K562 (cell line): Measurements from ENCODE around the gene OSBPL3. TPM values are rescaled to one million over a fixed set of nuclear protein-coding genes. Genes with fewer than 3 reads are reported as not detected.
A peak's percentile ranks its signal among the peaks of the same experiment; 100 is the strongest.

Source experiments
- ATF7 ChIP-seq: fragments of 450-650 bp; IDR thresholded peaks from 2 replicates; pipeline ENCODE4 v1.7.1; 2014; ENCODE audit warnings: mild to moderate bottlenecking, moderate library complexity
- CEBPB ChIP-seq: fragments of 450-650 bp; IDR thresholded peaks from 2 replicates; pipeline ENCODE4 v1.6.1; 2016; ENCODE audit warnings: missing genetic modification characterization, missing compliant biosample characterization
- GTF2B ChIP-seq: IDR thresholded peaks from 2 replicates; pipeline ENCODE4 v1.6.1; 2011; ENCODE audit not compliant: insufficient read length; ENCODE audit errors: extremely low read depth
- KLF1 ChIP-seq: fragments of 450-650 bp; IDR thresholded peaks from 2 replicates; pipeline ENCODE4 v1.6.1; 2016; ENCODE audit warnings: missing genetic modification characterization, missing compliant biosample characterization
- NRF1 ChIP-seq, 2 experiments: fragments of 450-650 bp; IDR thresholded peaks in 1 of 2; conservative IDR thresholded peaks in 1 of 2; 2 replicates each; pipeline ENCODE4 v1.6.1; 2014; ENCODE audit warnings: mild to moderate bottlenecking in 2 of 2
- POLR3G ChIP-seq: IDR thresholded peaks from 2 replicates; pipeline ENCODE4 v1.6.1; 2011; ENCODE audit not compliant: insufficient read length, insufficient replicate concordance; ENCODE audit errors: extremely low read depth
- PRDM10 ChIP-seq: fragments of 450-650 bp; IDR thresholded peaks from 2 replicates; pipeline ENCODE4 v1.6.1; 2018; ENCODE audit not compliant: partially characterized antibody
- SP1 ChIP-seq: sonication (generic); formaldehyde crosslinking; IDR thresholded peaks from 2 replicates; pipeline ENCODE4 v1.8.1; 2022; ENCODE audit warnings: mild to moderate bottlenecking, missing genetic modification reagents
- SRSF1 ChIP-seq: fragments of 200-400 bp; formaldehyde crosslinking; IDR thresholded peaks from 2 replicates; pipeline ENCODE4 v1.6.1; 2017; ENCODE audit warnings: mild to moderate bottlenecking, low read depth, low read length, moderate library complexity
- SRSF9 ChIP-seq: fragments of 200-400 bp; formaldehyde crosslinking; IDR thresholded peaks from 2 replicates; pipeline ENCODE4 v1.6.1; 2017; ENCODE audit warnings: low read depth, low read length, borderline replicate concordance
- TAF15 ChIP-seq: fragments of 200-400 bp; formaldehyde crosslinking; IDR thresholded peaks from 2 replicates; pipeline ENCODE4 v1.6.1; 2017; ENCODE audit warnings: mild to moderate bottlenecking, low read depth, low read length, moderate library complexity
- U2AF2 ChIP-seq: fragments of 200-400 bp; formaldehyde crosslinking; optimal IDR thresholded peaks from 2 replicates; pipeline ENCODE3; 2017; ENCODE audit warnings: low read depth, mild to moderate bottlenecking, low read length
- ZBTB17 ChIP-seq: fragments of 450-650 bp; formaldehyde crosslinking; IDR thresholded peaks from 2 replicates; pipeline ENCODE4 v1.4.0; 2020; ENCODE audit warnings: mild to moderate bottlenecking
- ZNF431 ChIP-seq: sonication (generic); formaldehyde crosslinking; IDR thresholded peaks from 2 replicates; pipeline ENCODE4 v1.8.0; 2022; ENCODE audit warnings: mild to moderate bottlenecking, missing genetic modification reagents
- polyA plus RNA-seq, 8 experiments: library from polyadenylated mRNA; depleted of rRNA in 4 of 8; stranded (reverse) in 5 of 8; unstranded in 3 of 8; fragments of >200 nt; fragmentation: Nextera tagmentation in 2 of 8; fragmentation: Illumina TruSeq in 1 of 8; extraction: Ambion mirVana in 2 of 8; extraction: Trizol in 1 of 8; gene quantifications; 2 replicates each; pipeline versions ENCODE4 v1.2.1 to v1.2.3, GENCODE V29; 2011 to 2014; ENCODE audit warnings: inconsistent platforms in 1 of 8, missing spikeins in 1 of 8
- total RNA-seq, 7 experiments: library from RNA; depleted of rRNA in 6 of 7; stranded (reverse); fragments of >200 nt in 6 of 7; fragmentation: Illumina TruSeq in 2 of 7; extraction: Trizol in 2 of 7; gene quantifications; 2 replicates each; pipeline versions ENCODE4 v1.2.1 to v1.2.3, GENCODE V29; 2011 to 2021; ENCODE audit warnings: low replicate concordance in 1 of 7
- TF ChIP-seq, protein P1 (sequence below): sonication (generic); formaldehyde crosslinking; IDR thresholded peaks from 2 replicates; pipeline ENCODE4 v1.8.1; 2023; ENCODE audit warnings: mild to moderate bottlenecking, missing genetic modification reagents
- TF ChIP-seq, protein P2 (sequence below): IDR thresholded peaks from 2 replicates; pipeline ENCODE4 v1.6.1; 2011; ENCODE audit warnings: borderline replicate concordance, low read depth, mild to moderate bottlenecking, moderate library complexity, low read length; ENCODE audit not compliant: insufficient read depth, poor library complexity, severe bottlenecking
- TF ChIP-seq, protein P3 (sequence below): fragments of 450-650 bp; formaldehyde crosslinking; IDR thresholded peaks from 2 replicates; pipeline ENCODE4 v1.4.0; 2022; ENCODE audit warnings: missing genetic modification characterization

The OSBPL3 gene
- total and polyA plus RNA-seq, 9 of the 15 experiments (the other 6 are each of a cell fraction or from before 2014, with no cell fraction given), result 4.8 to 37.2 (median 26.5) TPM

DNA sequence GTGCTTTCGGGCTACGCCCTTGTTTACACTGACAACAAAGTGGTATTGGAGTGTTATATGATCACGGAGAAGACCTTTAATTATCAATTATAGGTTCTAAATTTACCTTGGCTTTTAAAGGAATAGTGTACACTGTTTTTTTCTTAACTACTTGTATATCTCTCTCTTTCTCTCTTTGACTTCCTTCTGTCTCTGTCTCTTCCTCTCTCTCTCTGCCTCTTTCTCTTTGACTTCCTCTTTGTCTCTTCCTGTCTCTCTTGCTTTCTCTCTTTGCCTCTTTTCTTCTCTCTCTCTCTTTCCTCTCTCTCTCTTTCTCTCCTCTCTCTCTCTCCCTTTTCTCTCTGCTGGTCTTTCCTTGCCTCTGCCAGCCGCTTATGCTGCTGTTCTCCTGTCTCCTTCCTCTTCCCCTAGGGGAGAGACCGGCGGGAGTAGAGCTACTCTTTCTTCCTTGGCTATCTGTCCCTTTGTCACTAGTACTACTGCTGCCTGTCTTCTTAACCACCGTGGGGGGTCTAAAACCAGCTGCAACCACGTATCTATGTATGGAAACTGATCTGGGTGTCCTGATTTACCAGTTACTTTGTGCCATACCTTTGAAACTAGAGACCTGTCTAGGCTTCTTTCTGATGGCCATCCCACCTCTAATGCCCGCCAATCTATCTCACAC, 185.9 kb downstream of the OSBPL3 start (continued):
- TF ChIP-seq NRF1 (conservative IDR thresholded peaks at IDR 0.05 in 1 of 2, IDR thresholded peaks at IDR 0.05 in 1 of 2) (no peak), TAF15 (no peak), ATF7 (no peak), KLF1 (no peak), POLR3G (no peak), GTF2B (no peak), SP1 (CRISPR knock-in tag) (no peak), ZBTB17 (CRISPR knock-in tag) (no peak), ZNF431 (no peak), SRSF1 (no peak), CEBPB (no peak), U2AF2 (no peak), SRSF9 (no peak), PRDM10 (no peak)
- TF ChIP-seq, protein P1, sequence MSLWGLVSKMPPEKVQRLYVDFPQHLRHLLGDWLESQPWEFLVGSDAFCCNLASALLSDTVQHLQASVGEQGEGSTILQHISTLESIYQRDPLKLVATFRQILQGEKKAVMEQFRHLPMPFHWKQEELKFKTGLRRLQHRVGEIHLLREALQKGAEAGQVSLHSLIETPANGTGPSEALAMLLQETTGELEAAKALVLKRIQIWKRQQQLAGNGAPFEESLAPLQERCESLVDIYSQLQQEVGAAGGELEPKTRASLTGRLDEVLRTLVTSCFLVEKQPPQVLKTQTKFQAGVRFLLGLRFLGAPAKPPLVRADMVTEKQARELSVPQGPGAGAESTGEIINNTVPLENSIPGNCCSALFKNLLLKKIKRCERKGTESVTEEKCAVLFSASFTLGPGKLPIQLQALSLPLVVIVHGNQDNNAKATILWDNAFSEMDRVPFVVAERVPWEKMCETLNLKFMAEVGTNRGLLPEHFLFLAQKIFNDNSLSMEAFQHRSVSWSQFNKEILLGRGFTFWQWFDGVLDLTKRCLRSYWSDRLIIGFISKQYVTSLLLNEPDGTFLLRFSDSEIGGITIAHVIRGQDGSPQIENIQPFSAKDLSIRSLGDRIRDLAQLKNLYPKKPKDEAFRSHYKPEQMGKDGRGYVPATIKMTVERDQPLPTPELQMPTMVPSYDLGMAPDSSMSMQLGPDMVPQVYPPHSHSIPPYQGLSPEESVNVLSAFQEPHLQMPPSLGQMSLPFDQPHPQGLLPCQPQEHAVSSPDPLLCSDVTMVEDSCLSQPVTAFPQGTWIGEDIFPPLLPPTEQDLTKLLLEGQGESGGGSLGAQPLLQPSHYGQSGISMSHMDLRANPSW (CRISPR knock-in tag), result no peak
- TF ChIP-seq, protein P2, sequence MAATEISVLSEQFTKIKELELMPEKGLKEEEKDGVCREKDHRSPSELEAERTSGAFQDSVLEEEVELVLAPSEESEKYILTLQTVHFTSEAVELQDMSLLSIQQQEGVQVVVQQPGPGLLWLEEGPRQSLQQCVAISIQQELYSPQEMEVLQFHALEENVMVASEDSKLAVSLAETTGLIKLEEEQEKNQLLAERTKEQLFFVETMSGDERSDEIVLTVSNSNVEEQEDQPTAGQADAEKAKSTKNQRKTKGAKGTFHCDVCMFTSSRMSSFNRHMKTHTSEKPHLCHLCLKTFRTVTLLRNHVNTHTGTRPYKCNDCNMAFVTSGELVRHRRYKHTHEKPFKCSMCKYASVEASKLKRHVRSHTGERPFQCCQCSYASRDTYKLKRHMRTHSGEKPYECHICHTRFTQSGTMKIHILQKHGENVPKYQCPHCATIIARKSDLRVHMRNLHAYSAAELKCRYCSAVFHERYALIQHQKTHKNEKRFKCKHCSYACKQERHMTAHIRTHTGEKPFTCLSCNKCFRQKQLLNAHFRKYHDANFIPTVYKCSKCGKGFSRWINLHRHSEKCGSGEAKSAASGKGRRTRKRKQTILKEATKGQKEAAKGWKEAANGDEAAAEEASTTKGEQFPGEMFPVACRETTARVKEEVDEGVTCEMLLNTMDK, result no peak
- TF ChIP-seq, protein P3, sequence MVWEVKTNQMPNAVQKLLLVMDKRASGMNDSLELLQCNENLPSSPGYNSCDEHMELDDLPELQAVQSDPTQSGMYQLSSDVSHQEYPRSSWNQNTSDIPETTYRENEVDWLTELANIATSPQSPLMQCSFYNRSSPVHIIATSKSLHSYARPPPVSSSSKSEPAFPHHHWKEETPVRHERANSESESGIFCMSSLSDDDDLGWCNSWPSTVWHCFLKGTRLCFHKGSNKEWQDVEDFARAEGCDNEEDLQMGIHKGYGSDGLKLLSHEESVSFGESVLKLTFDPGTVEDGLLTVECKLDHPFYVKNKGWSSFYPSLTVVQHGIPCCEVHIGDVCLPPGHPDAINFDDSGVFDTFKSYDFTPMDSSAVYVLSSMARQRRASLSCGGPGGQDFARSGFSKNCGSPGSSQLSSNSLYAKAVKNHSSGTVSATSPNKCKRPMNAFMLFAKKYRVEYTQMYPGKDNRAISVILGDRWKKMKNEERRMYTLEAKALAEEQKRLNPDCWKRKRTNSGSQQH (CRISPR knock-in tag), result peak; percentile 96
